Measurements from ENCODE around the gene FSTL4.

GRCh38 chr5:133251296-133252132 lies 360.8 kb downstream of the FSTL4 start:
- TF ChIP-seq POLR2AphosphoS5 (IDR thresholded peaks at IDR 0.05) (no peak), EP300 (conservative IDR thresholded peaks at IDR 0.05; ENCODE audit: poor library complexity, severe bottlenecking) (no peak), CTCF (IDR thresholded peaks at IDR 0.05; ENCODE audit: poor library complexity, severe bottlenecking) (no peak), EZH2 (IDR thresholded peaks at IDR 0.05; ENCODE audit: borderline replicate concordance, insufficient read depth, low read length, poor library complexity, severe bottlenecking) (no peak), MXI1 (conservative IDR thresholded peaks at IDR 0.05; ENCODE audit: poor library complexity, severe bottlenecking) (no peak), TAF1 (IDR thresholded peaks at IDR 0.05; ENCODE audit: low read depth) (no peak)

Data from neural cell (in vitro differentiated cells).